SJSA1 (cell line): ENCODE data around the gene BRINP1. TPM values are rescaled to one million over a fixed set of nuclear protein-coding genes. Genes with fewer than 3 reads are reported as not detected.
"Not testable (repeated sequence)": the region's sequence is repeated elsewhere in the genome, so short reads cannot be mapped to it uniquely, and the experiment has no call there.

Source experiments
- DNase-seq, 2 experiments: peaks; one replicate each; pipeline ENCODE4 v3.0.0-alpha.2; 2015 to 2020; ENCODE audit warnings: low spot score in 2 of 2, low read depth in 1 of 2
- H3K27ac ChIP-seq: fragments of 250-450 bp; sonication (Bioruptor Pico); 2 replicates; pipeline ENCODE4 v1.5.1; 2020; ENCODE audit warnings: mild to moderate bottlenecking, moderate library complexity
- H3K27me3 ChIP-seq: fragments of 250-450 bp; sonication (Bioruptor Pico); replicated peaks from 2 replicates; pipeline ENCODE4 v1.5.1; 2020; ENCODE audit warnings: mild to moderate bottlenecking, moderate library complexity
- H3K36me3 ChIP-seq: fragments of 250-450 bp; sonication (Bioruptor Pico); 2 replicates; pipeline ENCODE4 v1.5.1; 2020; ENCODE audit warnings: mild to moderate bottlenecking
- H3K4me1 ChIP-seq: fragments of 250-450 bp; sonication (Bioruptor Pico); replicated peaks from 2 replicates; pipeline ENCODE4 v1.6.1; 2021; ENCODE audit warnings: mild to moderate bottlenecking
- H3K4me3 ChIP-seq: fragments of 250-450 bp; sonication (Bioruptor Pico); 2 replicates; pipeline ENCODE4 v1.5.1; 2020; ENCODE audit warnings: mild to moderate bottlenecking
- H3K9me3 ChIP-seq: fragments of 250-450 bp; sonication (Bioruptor Pico); replicated peaks from 2 replicates; pipeline ENCODE4 v1.5.1; 2020; ENCODE audit warnings: mild to moderate bottlenecking
- total RNA-seq: library from RNA; depleted of rRNA; stranded (reverse); fragments of >200 nt; shearing (Covaris generic); gene quantifications from 2 replicates; pipeline ENCODE4 v1.2.3, GENCODE V29; 2014

The BRINP1 gene
- total RNA-seq, 1 experiment from 2014 or later, result not detected

- Histone ChIP-seq H3K4me3 (no peak overlapping the region), H3K27ac (no peak overlapping the region), H3K4me1 (no peaks in the 10 kb centered on the region), H3K9me3 (0 out of 2 replicates have a peak, but pooled peaks cover 2% of the 10 kb centered on the region), H3K27me3 (no peaks in the 10 kb centered on the region), H3K36me3 (no peaks in the 10 kb centered on the region)
- no peak for DNase-seq
Observed at GRCh38 chr9:119180897-119181296, 188.3 kb downstream of the BRINP1 start.

GRCh38 chr9:119179701-119180100, 189.5 kb downstream of the BRINP1 start:
- DNase-seq, result no peak
- Histone ChIP-seq H3K27ac (no peak overlapping the region), H3K4me1 (no peaks in the 10 kb centered on the region), H3K9me3 (0 out of 2 replicates have a peak, but pooled peaks cover 2% of the 10 kb centered on the region), H3K36me3 (no peaks in the 10 kb centered on the region), H3K4me3 (no peak overlapping the region), H3K27me3 (no peaks in the 10 kb centered on the region)

- DNase-seq, result no peak
- Histone ChIP-seq H3K9me3 (0 out of 2 replicates have a peak, but pooled peaks cover 2% of the 10 kb centered on the region), H3K27ac (no peak overlapping the region), H3K27me3 (no peaks in the 10 kb centered on the region), H3K4me3 (no peak overlapping the region), H3K36me3 (no peaks in the 10 kb centered on the region), H3K4me1 (no peaks in the 10 kb centered on the region)
Observed at GRCh38 chr9:119177196-119177595, 192.0 kb downstream of the BRINP1 start.

- Histone ChIP-seq H3K36me3 (no peaks in the 10 kb centered on the region), H3K9me3 (0 out of 2 replicates have a peak, but pooled peaks cover under 1% of the 10 kb centered on the region), H3K27me3 (no peaks in the 10 kb centered on the region), H3K4me1 (no peaks in the 10 kb centered on the region), H3K27ac (no peak overlapping the region), H3K4me3 (no peak overlapping the region)
- DNase-seq, result no peak
Observed at GRCh38 chr9:119175581-119175980, 193.7 kb downstream of the BRINP1 start.

GRCh38 chr9:119169222-119169621, 200.0 kb downstream of the BRINP1 start:
- not testable (repeated sequence) for H3K27ac ChIP-seq, H3K27me3 ChIP-seq, DNase-seq, H3K36me3 ChIP-seq, H3K4me3 ChIP-seq, H3K4me1 ChIP-seq, H3K9me3 ChIP-seq

GRCh38 chr9:119167876-119168275, 201.4 kb downstream of the BRINP1 start:
- Histone ChIP-seq H3K9me3 (no peaks in the 10 kb centered on the region), H3K27ac (no peak overlapping the region)

GRCh38 chr9:119167267-119167666, 202.0 kb downstream of the BRINP1 start:
- Histone ChIP-seq H3K4me3 (no peak overlapping the region), H3K4me1 (no peaks in the 10 kb centered on the region), H3K27ac (no peak overlapping the region), H3K27me3 (no peaks in the 10 kb centered on the region), H3K36me3 (no peaks in the 10 kb centered on the region), H3K9me3 (no peaks in the 10 kb centered on the region)
- no peak for DNase-seq

More at GRCh38 chr9:119167876-119168275, 201.4 kb downstream of the BRINP1 start:
- H3K36me3 ChIP-seq, result no peaks in the 10 kb centered on the region
- H3K4me3 ChIP-seq, result no peak overlapping the region
- H3K27me3 ChIP-seq, result no peaks in the 10 kb centered on the region
- DNase-seq, result no peak
- H3K4me1 ChIP-seq, result no peaks in the 10 kb centered on the region

GRCh38 chr9:119166096-119166495, 203.1 kb downstream of the BRINP1 start:
- no peak for DNase-seq
- Histone ChIP-seq H3K4me1 (no peaks in the 10 kb centered on the region), H3K27ac (no peak overlapping the region), H3K27me3 (no peaks in the 10 kb centered on the region), H3K9me3 (peaks cover 3% of the 10 kb centered on the region; the same call in 1 of the 2 replicates), H3K36me3 (no peaks in the 10 kb centered on the region), H3K4me3 (no peak overlapping the region)

- Histone ChIP-seq H3K27ac (no peak overlapping the region), H3K27me3 (no peaks in the 10 kb centered on the region), H3K4me1 (no peaks in the 10 kb centered on the region), H3K9me3 (peaks cover 3% of the 10 kb centered on the region; the same call in 1 of the 2 replicates), H3K36me3 (no peaks in the 10 kb centered on the region), H3K4me3 (no peak overlapping the region)
- no peak for DNase-seq
Observed at GRCh38 chr9:119165131-119165530, 204.1 kb downstream of the BRINP1 start.

- Histone ChIP-seq H3K4me1 (no peaks in the 10 kb centered on the region), H3K27ac (no peak overlapping the region), H3K36me3 (no peaks in the 10 kb centered on the region), H3K4me3 (no peak overlapping the region), H3K9me3 (peaks cover 3% of the 10 kb centered on the region; the same call in 1 of the 2 replicates), H3K27me3 (no peaks in the 10 kb centered on the region)
- DNase-seq, result no peak
Observed at GRCh38 chr9:119164716-119165115, 204.5 kb downstream of the BRINP1 start.

GRCh38 chr9:119160551-119160950, 208.7 kb downstream of the BRINP1 start:
- no peaks in the 10 kb centered on the region for H3K27me3 ChIP-seq
- peaks cover 3% of the 10 kb centered on the region; the same call in 1 of the 2 replicates for H3K9me3 ChIP-seq
- H3K4me1 ChIP-seq, result no peaks in the 10 kb centered on the region
- H3K27ac ChIP-seq, result no peak overlapping the region
- DNase-seq, result no peak
- H3K36me3 ChIP-seq, result no peaks in the 10 kb centered on the region
- no peak overlapping the region for H3K4me3 ChIP-seq

- H3K27ac ChIP-seq, result no peak overlapping the region
- DNase-seq, result no peak
Observed at GRCh38 chr9:119159386-119159785, 209.8 kb downstream of the BRINP1 start.

GRCh38 chr9:119157196-119157595, 212.0 kb downstream of the BRINP1 start:
- no peaks in the 10 kb centered on the region for H3K27me3 ChIP-seq
- H3K4me3 ChIP-seq, result no peak overlapping the region
- peaks cover 5% of the 10 kb centered on the region; the same call in 1 of the 2 replicates for H3K9me3 ChIP-seq
- no peak for DNase-seq
- H3K36me3 ChIP-seq, result no peaks in the 10 kb centered on the region
- H3K4me1 ChIP-seq, result no peaks in the 10 kb centered on the region
- H3K27ac ChIP-seq, result no peak overlapping the region

More at GRCh38 chr9:119159386-119159785, 209.8 kb downstream of the BRINP1 start:
- H3K27me3 ChIP-seq, result no peaks in the 10 kb centered on the region
- H3K36me3 ChIP-seq, result no peaks in the 10 kb centered on the region
- H3K4me1 ChIP-seq, result no peaks in the 10 kb centered on the region
- no peak overlapping the region for H3K4me3 ChIP-seq
- peaks cover 3% of the 10 kb centered on the region; the same call in 1 of the 2 replicates for H3K9me3 ChIP-seq

- H3K4me3 ChIP-seq, result no peak overlapping the region
- H3K4me1 ChIP-seq, result no peaks in the 10 kb centered on the region
- no peak for DNase-seq
- no peak overlapping the region for H3K27ac ChIP-seq
- H3K36me3 ChIP-seq, result no peaks in the 10 kb centered on the region
- H3K27me3 ChIP-seq, result no peaks in the 10 kb centered on the region
- H3K9me3 ChIP-seq, result 0 out of 2 replicates have a peak, but pooled peaks cover 2% of the 10 kb centered on the region
Observed at GRCh38 chr9:119156354-119156753, 212.9 kb downstream of the BRINP1 start.

- no peak overlapping the region for H3K4me3 ChIP-seq
- H3K4me1 ChIP-seq, result no peaks in the 10 kb centered on the region
- no peaks in the 10 kb centered on the region for H3K36me3 ChIP-seq
- no peaks in the 10 kb centered on the region for H3K27me3 ChIP-seq
- DNase-seq, result no peak
- no peak overlapping the region for H3K27ac ChIP-seq
- H3K9me3 ChIP-seq, result 0 out of 2 replicates have a peak, but pooled peaks cover 2% of the 10 kb centered on the region
Observed at GRCh38 chr9:119154527-119154926, 214.7 kb downstream of the BRINP1 start.
